GF-D8 (cell line): ENCODE results near the gene ABCC4.

Source experiments
- DNase-seq: peaks from one replicate; lab custom pipeline; 2025; lab: John Stamatoyannopoulos, UW

Gene ABCC4

GRCh38 chr13:94992036-94992960 lies 309.0 kb downstream of the ABCC4 start:
- DNase-seq, result no peak

GRCh38 chr13:94988654-94989053 lies 312.6 kb downstream of the ABCC4 start:
- no peak for DNase-seq

- no peak for DNase-seq
Observed at GRCh38 chr13:94987869-94988268, 313.4 kb downstream of the ABCC4 start.

GRCh38 chr13:94987081-94987480 lies 314.2 kb downstream of the ABCC4 start:
- DNase-seq, result no peak

- no peak for DNase-seq
Observed at GRCh38 chr13:94984958-94985357, 316.3 kb downstream of the ABCC4 start.

- no peak for DNase-seq
Observed at GRCh38 chr13:94978516-94978915, 322.7 kb downstream of the ABCC4 start.

- DNase-seq, result no peak
Observed at GRCh38 chr13:94974015-94974951, 327.0 kb downstream of the ABCC4 start.

- DNase-seq, result no peak
Observed at GRCh38 chr13:94972262-94972661, 329.0 kb downstream of the ABCC4 start.
